IMR-90 (cell line): ENCODE results near the gene PLAA. TPM values are rescaled to one million over a fixed set of nuclear protein-coding genes. Genes with fewer than 3 reads are reported as not detected.

Source experiments
- ATAC-seq: fragments of 200-7000 bp; cut with Tn5 transposase; 2 replicates; pipeline ENCODE4 v1.9.1; 2020; ENCODE audit warnings: low read depth, mild to moderate bottlenecking, moderate library complexity
- BruUV-seq: library from RNA; stranded (reverse); fragments of 400-500 nt; replicated peaks from 2 replicates; lab custom pipeline; 2021; lab: Mats Ljungman, UMichigan
- CTCF ChIA-PET: fragments of 300-600 bp; formaldehyde crosslinking; extraction: SDS; loops from one replicate; lab custom pipeline; 2021; ENCODE audit warnings: antibody characterized with exemption; lab: Yijun Ruan, JAX
- POLR2A ChIA-PET: fragments of 300-600 bp; sonication (Branson Sonifier 250); formaldehyde crosslinking; loops from one replicate; lab custom pipeline; 2022; ENCODE audit warnings: antibody characterized with exemption; ENCODE audit not compliant: unreplicated experiment; lab: Charles Lee
- DNase-seq: peaks from one replicate; pipeline ENCODE4 v3.0.0; 2013
- H2AFZ ChIP-seq: replicated peaks from 2 replicates; pipeline ENCODE3; 2013; ENCODE audit warnings: low read length, mild to moderate bottlenecking; ENCODE audit not compliant: poor library complexity
- H2AK5ac ChIP-seq: 2 replicates; pipeline ENCODE4 v1.6.1; 2013; ENCODE audit warnings: low read depth, low read length, inconsistent platforms
- H2AK9ac ChIP-seq: replicated peaks from 2 replicates; pipeline ENCODE3; 2013; ENCODE audit warnings: mild to moderate bottlenecking, low read depth, low read length, moderate library complexity; ENCODE audit not compliant: poor library complexity
- H2BK120ac ChIP-seq: 2 replicates; pipeline ENCODE4 v1.6.1; 2013; ENCODE audit warnings: low read depth, low read length, inconsistent platforms
- H2BK15ac ChIP-seq: 3 replicates; pipeline ENCODE4 v1.6.1; 2013; ENCODE audit warnings: low read depth, low read length, inconsistent platforms
- H2BK20ac ChIP-seq: 2 replicates; pipeline ENCODE4 v1.6.1; 2013; ENCODE audit warnings: low read depth, mild to moderate bottlenecking, inconsistent platforms, low read length, moderate library complexity
- H2BK5ac ChIP-seq: 2 replicates; pipeline ENCODE4 v1.6.1; 2013; ENCODE audit warnings: mild to moderate bottlenecking, low read depth, low read length, inconsistent platforms; ENCODE audit not compliant: poor library complexity, severe bottlenecking
- H3K14ac ChIP-seq: replicated peaks from 2 replicates; pipeline ENCODE4 v1.6.1; 2013; ENCODE audit warnings: low read depth, low read length, inconsistent platforms
- H3K18ac ChIP-seq: 2 replicates; pipeline ENCODE4 v1.6.1; 2013; ENCODE audit warnings: low read depth, low read length, control low read depth
- H3K23ac ChIP-seq: 2 replicates; pipeline ENCODE4 v1.6.1; 2013; ENCODE audit warnings: low read depth, low read length, inconsistent platforms
- H3K27ac ChIP-seq: 2 replicates; pipeline ENCODE4 v1.5.1; 2013; ENCODE audit warnings: mild to moderate bottlenecking, control low read depth, low read length; ENCODE audit not compliant: insufficient read depth
- H3K27me3 ChIP-seq: 2 replicates; pipeline ENCODE4 v1.6.1; 2013; ENCODE audit warnings: low read length; ENCODE audit not compliant: control insufficient read depth, insufficient read depth
- H3K36me3 ChIP-seq: 2 replicates; pipeline ENCODE4 v1.6.1; 2013; ENCODE audit warnings: low read length, mixed read lengths; ENCODE audit not compliant: control insufficient read depth, insufficient read depth
- H3K4ac ChIP-seq: 2 replicates; pipeline ENCODE4 v1.6.1; 2013; ENCODE audit warnings: low read depth, low read length, inconsistent platforms
- H3K4me1 ChIP-seq: 2 replicates; pipeline ENCODE4 v1.6.1; 2013; ENCODE audit warnings: low read length, mixed read lengths; ENCODE audit not compliant: control insufficient read depth, insufficient read depth
- H3K4me2 ChIP-seq: 2 replicates; pipeline ENCODE4 v1.6.1; 2013; ENCODE audit warnings: low read depth, mild to moderate bottlenecking, control low read depth, low read length, moderate library complexity
- H3K4me3 ChIP-seq: 2 replicates; pipeline ENCODE4 v1.5.1; 2013; ENCODE audit warnings: low read depth, mild to moderate bottlenecking, control low read depth, low read length, moderate library complexity; ENCODE audit not compliant: insufficient read depth
- H3K56ac ChIP-seq: 2 replicates; pipeline ENCODE4 v1.6.1; 2013; ENCODE audit warnings: low read length, inconsistent platforms; ENCODE audit not compliant: insufficient read depth; ENCODE audit errors: extremely low read depth
- H3K79me1 ChIP-seq, 2 experiments: 2 replicates each; pipeline ENCODE4 v1.6.1; 2013; ENCODE audit warnings: low read length in 2 of 2, inconsistent platforms in 1 of 2, low read depth in 1 of 2
- H3K9ac ChIP-seq: 2 replicates; pipeline ENCODE4 v1.6.1; 2013; ENCODE audit warnings: low read depth, low read length, control low read depth
- H3K9me1 ChIP-seq: 2 replicates; pipeline ENCODE4 v1.6.1; 2013; ENCODE audit warnings: low read length, inconsistent platforms; ENCODE audit not compliant: insufficient read depth
- H3K9me3 ChIP-seq: 2 replicates; pipeline ENCODE4 v1.6.1; 2013; ENCODE audit warnings: low read length; ENCODE audit not compliant: control insufficient read depth, insufficient read depth
- H4K20me1 ChIP-seq: 2 replicates; pipeline ENCODE4 v1.6.1; 2013; ENCODE audit warnings: low read length, inconsistent platforms; ENCODE audit not compliant: insufficient read depth
- H4K5ac ChIP-seq: 2 replicates; pipeline ENCODE4 v1.6.1; 2013; ENCODE audit warnings: mild to moderate bottlenecking, low read depth, low read length, control low read depth
- H4K8ac ChIP-seq, 2 experiments: 2 replicates each; pipeline ENCODE4 v1.6.1; 2013; ENCODE audit warnings: low read depth in 2 of 2, low read length in 2 of 2, control low read depth in 1 of 2, inconsistent platforms in 1 of 2
- H4K91ac ChIP-seq: 2 replicates; pipeline ENCODE4 v1.6.1; 2013; ENCODE audit warnings: low read depth, low read length, inconsistent platforms; ENCODE audit not compliant: insufficient read depth
- BHLHE40 ChIP-seq: fragments of 150-350 bp; IDR thresholded peaks from 2 replicates; pipeline ENCODE4 v1.6.1; 2016; ENCODE audit warnings: mild to moderate bottlenecking, low read depth, low read length
- CEBPB ChIP-seq: IDR thresholded peaks from 2 replicates; pipeline ENCODE4 v1.6.1; 2012; ENCODE audit warnings: low read depth, low read length, improper control_type of control experiment
- RFX5 ChIP-seq: IDR thresholded peaks from 2 replicates; pipeline ENCODE4 v1.8.0; 2012; ENCODE audit warnings: low read depth, mild to moderate bottlenecking, low read length, moderate library complexity
- WGBS, 2 experiments: methylation state at CpG; one replicate each; pipeline versions ENCODE4 v1.1.5 to v1.1.7; 2013; ENCODE audit warnings: missing lambda C conversion rate in 2 of 2; ENCODE audit not compliant: insufficient read length in 1 of 2; ENCODE audit errors: extremely low coverage in 2 of 2; 5-methylcytosine and 5-hydroxymethylcytosine counted together
- dilution Hi-C: fragments of 300-500 bp; cut with HindIII; formaldehyde crosslinking; loops from one replicate; pipeline ENCODE4 v1.14.3; 2018; ENCODE audit warnings: low sequenced_read_pairs; ENCODE audit not compliant: unreplicated experiment
- in situ Hi-C: fragments of 300-500 bp; cut with MboI; formaldehyde crosslinking; loops from 3 replicates; pipeline ENCODE4 v1.14.3; 2019; ENCODE audit warnings: low sequenced_read_pairs, inconsistent platforms, mixed read lengths
- intact Hi-C: fragments of 100-400 bp; cut with micrococcal nuclease; formaldehyde crosslinking; loops from 2 replicates; pipeline ENCODE4 v1.10.0; 2022
- polyA plus RNA-seq, 3 experiments: library from polyadenylated mRNA; depleted of rRNA; stranded (reverse); fragments of >200 nt; gene quantifications; 2 replicates each; pipeline ENCODE4 v1.2.3, GENCODE V29; 2012; ENCODE audit warnings: low replicate concordance in 1 of 3
- total RNA-seq: library from RNA; depleted of rRNA; stranded (reverse); fragments of >200 nt; gene quantifications from 2 replicates; pipeline ENCODE4 v1.2.3, GENCODE V29; 2012

The PLAA gene
- total and polyA plus RNA-seq, 2 of the 4 experiments (the other 2 are of a cell fraction), result 18.2 to 24.4 TPM

GRCh38 chr9:26928902-26929495 lies 18.0 kb downstream of the PLAA start:
- Histone ChIP-seq H3K4me1 (peaks cover 1% of the 10 kb centered on the region; the same call in 1 of the 2 replicates), H3K27me3 (no peaks in the 10 kb centered on the region), H2BK20ac (no peak overlapping the region), H3K14ac (no peak overlapping the region), H3K9me3 (no peaks in the 10 kb centered on the region), H4K5ac (no peak overlapping the region), H2BK15ac (no peak overlapping the region), H3K56ac (no peak overlapping the region), H3K79me1 (peaks cover 16 to 30% of the 10 kb centered on the region in 2 experiments; a peak in 3 of 4 replicates), H3K23ac (no peak overlapping the region), H3K36me3 (peaks cover 19% of the 10 kb centered on the region), H3K9me1 (0 out of 2 replicates have a peak, but pooled peaks cover 3% of the 10 kb centered on the region), H2BK5ac (no peak overlapping the region), H3K4ac (no peak overlapping the region), H2AK9ac (no peak overlapping the region), H3K18ac (no peak overlapping the region), H3K4me2 (no peak overlapping the region), H3K27ac (no peak overlapping the region), H4K8ac (no peak overlapping the region), H3K4me3 (no peak overlapping the region), H2AFZ (no peak overlapping the region), H4K20me1 (no peaks in the 10 kb centered on the region), H4K91ac (no peak overlapping the region), H3K9ac (no peak overlapping the region), H2BK120ac (no peak overlapping the region), H2AK5ac (no peak overlapping the region)
- CTCF ChIA-PET, result interaction anchor here (1.2 kb wide), 1 partner anchor 348 kb away, joined by 3 read pairs; no protein-coding TSS in a partner anchor
- WGBS, 2 experiments, result 100% methylated on average over 1 of the region's 8 CpGs; no CpG with 5 or more reads in 1 of the 2 experiments
- ATAC-seq (no peak), DNase-seq (no peak)
- POLR2A ChIA-PET, result no interaction called here
- BruUV-seq, result no TSS peak
- in situ Hi-C loops (no loop called here), intact Hi-C loops (no loop called here), dilution Hi-C loops (no loop called here)
- no peak for TF ChIP-seq CEBPB
- TF ChIP-seq RFX5, result no peak
- TF ChIP-seq BHLHE40, result no peak
